HepG2 (cell line): ENCODE measurements around the gene COX4I2.

Source experiments
- CHD2 ChIP-seq: IDR thresholded peaks from 2 replicates; pipeline ENCODE4 v1.6.1; 2011; ENCODE audit warnings: low read depth, low read length, improper control_type of control experiment
- CREB1 ChIP-seq, 2 experiments: fragments of 450-650 bp in 1 of 2; IDR thresholded peaks; 2 replicates each; pipeline ENCODE4 v1.6.1; 2016 to 2017; ENCODE audit warnings: control low read depth in 1 of 2, mild to moderate bottlenecking in 1 of 2, missing compliant biosample characterization in 1 of 2, missing genetic modification characterization in 1 of 2
- MIER2 ChIP-seq: IDR thresholded peaks from 2 replicates; pipeline ENCODE4 v1.6.1; 2016; ENCODE audit warnings: missing biosample characterization, missing genetic modification reagents
- NR2F6 ChIP-seq, 2 experiments: IDR thresholded peaks; 2 replicates each; pipeline ENCODE4 v1.6.1; 2016; ENCODE audit warnings: antibody characterized with exemption in 1 of 2, mild to moderate bottlenecking in 1 of 2
- PAF1 ChIP-seq: IDR thresholded peaks from 2 replicates; pipeline ENCODE4 v1.6.1; 2016; ENCODE audit warnings: missing genetic modification reagents, missing compliant biosample characterization
- POLR2AphosphoS5 ChIP-seq: IDR thresholded peaks from 2 replicates; pipeline ENCODE4 v1.6.1; 2012; ENCODE audit warnings: low read depth, low read length
- SOX6 ChIP-seq, 2 experiments: fragments of 450-650 bp in 1 of 2; sonication (generic) in 1 of 2; formaldehyde crosslinking in 1 of 2; IDR thresholded peaks; 2 replicates each; pipeline versions ENCODE4 v1.4.0 to v1.6.1; 2017 to 2020; ENCODE audit warnings: antibody characterized with exemption in 1 of 2, mild to moderate bottlenecking in 1 of 2, missing genetic modification reagents in 1 of 2
- STAG1 ChIP-seq: sonication (generic); formaldehyde crosslinking; IDR thresholded peaks from 2 replicates; pipeline ENCODE4 v1.4.0; 2020; ENCODE audit warnings: missing genetic modification reagents
- ZNF629 ChIP-seq: sonication (generic); formaldehyde crosslinking; conservative IDR thresholded peaks from 2 replicates; pipeline ENCODE4 v1.5.0; 2020; ENCODE audit warnings: missing genetic modification reagents
- ZNF766 ChIP-seq: sonication (generic); formaldehyde crosslinking; IDR thresholded peaks from 2 replicates; pipeline ENCODE4 v1.5.0; 2020; ENCODE audit warnings: missing genetic modification reagents, borderline replicate concordance
- TF ChIP-seq, protein P1 (sequence below): sonication (generic); formaldehyde crosslinking; conservative IDR thresholded peaks from 2 replicates; pipeline ENCODE4 v1.4.0; 2020; ENCODE audit warnings: missing genetic modification reagents
- TF ChIP-seq, protein P2 (sequence below): sonication (generic); formaldehyde crosslinking; IDR thresholded peaks from 2 replicates; pipeline ENCODE4 v1.9.0; 2021; ENCODE audit warnings: missing genetic modification reagents, borderline replicate concordance
- TF ChIP-seq, protein P3 (sequence below): sonication (generic); formaldehyde crosslinking; IDR thresholded peaks from 2 replicates; pipeline ENCODE4 v1.8.1; 2022; ENCODE audit warnings: mild to moderate bottlenecking, missing genetic modification reagents

DNA sequence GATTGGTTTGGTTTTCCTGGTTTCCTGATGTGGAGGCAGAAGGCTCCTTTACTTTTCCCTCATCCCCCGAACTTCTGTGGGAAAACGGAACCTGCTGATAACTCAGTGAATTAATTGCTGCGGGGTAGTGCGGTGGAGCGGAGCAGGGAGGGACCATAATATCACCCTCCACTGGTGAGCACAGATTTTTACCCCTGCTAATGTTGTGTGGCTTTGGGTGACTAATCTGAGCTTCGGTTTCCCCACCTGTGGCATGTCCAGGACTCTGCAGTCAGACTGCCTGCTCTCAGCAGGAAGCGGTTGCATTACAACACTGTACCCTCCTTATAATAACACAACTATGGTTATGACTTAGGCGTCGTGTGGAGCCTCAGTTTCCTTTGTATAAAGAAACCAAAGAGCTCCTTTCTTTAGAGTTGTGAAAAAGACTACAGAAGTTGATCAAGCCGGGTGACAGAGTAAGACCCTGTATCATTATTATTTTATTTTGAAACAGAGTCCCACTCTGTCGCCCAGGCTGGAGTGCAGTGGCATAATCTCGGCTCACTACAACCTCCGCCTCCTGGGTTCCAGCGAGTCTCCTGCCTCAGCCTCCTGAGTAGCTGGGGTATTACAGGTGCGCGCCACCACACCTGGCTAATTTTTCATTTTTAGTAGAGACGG is 34.8 kb upstream of the COX4I2 start:
- TF ChIP-seq CHD2 (no peak), CREB1 (IDR thresholded peaks at IDR 0.05) (no peak), CREB1 (CRISPR knock-in tag; IDR thresholded peaks at IDR 0.05) (no peak), SOX6 (IDR thresholded peaks at IDR 0.05) (no peak), SOX6 (CRISPR knock-in tag; IDR thresholded peaks at IDR 0.05) (no peak), PAF1 (CRISPR knock-in tag) (no peak), MIER2 (CRISPR knock-in tag) (no peak), ZNF766 (CRISPR knock-in tag) (no peak), POLR2AphosphoS5 (no peak), STAG1 (CRISPR knock-in tag) (no peak), NR2F6 (IDR thresholded peaks at IDR 0.05) (no peak), NR2F6 (CRISPR knock-in tag; IDR thresholded peaks at IDR 0.05) (no peak), ZNF629 (CRISPR knock-in tag) (no peak)
- TF ChIP-seq, protein P1, sequence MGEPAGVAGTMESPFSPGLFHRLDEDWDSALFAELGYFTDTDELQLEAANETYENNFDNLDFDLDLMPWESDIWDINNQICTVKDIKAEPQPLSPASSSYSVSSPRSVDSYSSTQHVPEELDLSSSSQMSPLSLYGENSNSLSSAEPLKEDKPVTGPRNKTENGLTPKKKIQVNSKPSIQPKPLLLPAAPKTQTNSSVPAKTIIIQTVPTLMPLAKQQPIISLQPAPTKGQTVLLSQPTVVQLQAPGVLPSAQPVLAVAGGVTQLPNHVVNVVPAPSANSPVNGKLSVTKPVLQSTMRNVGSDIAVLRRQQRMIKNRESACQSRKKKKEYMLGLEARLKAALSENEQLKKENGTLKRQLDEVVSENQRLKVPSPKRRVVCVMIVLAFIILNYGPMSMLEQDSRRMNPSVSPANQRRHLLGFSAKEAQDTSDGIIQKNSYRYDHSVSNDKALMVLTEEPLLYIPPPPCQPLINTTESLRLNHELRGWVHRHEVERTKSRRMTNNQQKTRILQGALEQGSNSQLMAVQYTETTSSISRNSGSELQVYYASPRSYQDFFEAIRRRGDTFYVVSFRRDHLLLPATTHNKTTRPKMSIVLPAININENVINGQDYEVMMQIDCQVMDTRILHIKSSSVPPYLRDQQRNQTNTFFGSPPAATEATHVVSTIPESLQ (CRISPR knock-in tag): no peak
- TF ChIP-seq, protein P2, sequence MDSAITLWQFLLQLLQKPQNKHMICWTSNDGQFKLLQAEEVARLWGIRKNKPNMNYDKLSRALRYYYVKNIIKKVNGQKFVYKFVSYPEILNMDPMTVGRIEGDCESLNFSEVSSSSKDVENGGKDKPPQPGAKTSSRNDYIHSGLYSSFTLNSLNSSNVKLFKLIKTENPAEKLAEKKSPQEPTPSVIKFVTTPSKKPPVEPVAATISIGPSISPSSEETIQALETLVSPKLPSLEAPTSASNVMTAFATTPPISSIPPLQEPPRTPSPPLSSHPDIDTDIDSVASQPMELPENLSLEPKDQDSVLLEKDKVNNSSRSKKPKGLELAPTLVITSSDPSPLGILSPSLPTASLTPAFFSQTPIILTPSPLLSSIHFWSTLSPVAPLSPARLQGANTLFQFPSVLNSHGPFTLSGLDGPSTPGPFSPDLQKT (CRISPR knock-in tag): no peak
- TF ChIP-seq, protein P3, sequence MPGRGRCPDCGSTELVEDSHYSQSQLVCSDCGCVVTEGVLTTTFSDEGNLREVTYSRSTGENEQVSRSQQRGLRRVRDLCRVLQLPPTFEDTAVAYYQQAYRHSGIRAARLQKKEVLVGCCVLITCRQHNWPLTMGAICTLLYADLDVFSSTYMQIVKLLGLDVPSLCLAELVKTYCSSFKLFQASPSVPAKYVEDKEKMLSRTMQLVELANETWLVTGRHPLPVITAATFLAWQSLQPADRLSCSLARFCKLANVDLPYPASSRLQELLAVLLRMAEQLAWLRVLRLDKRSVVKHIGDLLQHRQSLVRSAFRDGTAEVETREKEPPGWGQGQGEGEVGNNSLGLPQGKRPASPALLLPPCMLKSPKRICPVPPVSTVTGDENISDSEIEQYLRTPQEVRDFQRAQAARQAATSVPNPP (CRISPR knock-in tag): no peak
